A549 (cell line): ENCODE measurements around the gene MOV10L1. TPM values are rescaled to one million over a fixed set of nuclear protein-coding genes. Genes with fewer than 3 reads are reported as not detected.

Source experiments
- ATAC-seq, 2 experiments: fragments of 200-7000 bp in 1 of 2; fragments of >200 bp in 1 of 2; cut with Nextera tagmentation in 1 of 2; cut with Tn5 transposase in 1 of 2; 3 replicates each; pipeline versions ENCODE4 v1.8.0 to v1.9.1; 2018 to 2020; ENCODE audit warnings: mild to moderate bottlenecking in 1 of 2, moderate library complexity in 1 of 2
- CTCF ChIA-PET: fragments of 300-600 bp; sonication (Branson Sonifier 250); formaldehyde crosslinking; extraction: SDS; loops from one replicate; lab custom pipeline; 2021; ENCODE audit warnings: antibody characterized with exemption, inconsistent platforms; lab: Yijun Ruan, JAX
- POLR2A ChIA-PET: fragments of 350-600 bp; formaldehyde crosslinking; extraction: SDS; loops from one replicate; lab custom pipeline; 2021; ENCODE audit warnings: antibody characterized with exemption, inconsistent platforms; lab: Yijun Ruan, JAX
- DNase-seq, 2 experiments: peaks; one replicate each; pipeline versions ENCODE4 v3.0.0 to v3.0.0-alpha.2; 2011 to 2016; ENCODE audit warnings: low read depth in 1 of 2, low spot score in 1 of 2
- FAIRE-seq: peaks from 2 replicates; lab custom pipeline; 2011; peaks lifted over from hg19 to GRCh38; lab: Jason Lieb, UNC
- H3K27ac ChIP-seq, 2 experiments: fragments of >200 bp; sonication (Bioruptor Twin); formaldehyde crosslinking; 3 replicates each; pipeline ENCODE4 v1.5.1; 2016 to 2017
- H3K4me1 ChIP-seq: fragments of >200 bp; sonication (Bioruptor Twin); formaldehyde crosslinking; 3 replicates; pipeline ENCODE4 v1.6.1; 2016
- H3K4me2 ChIP-seq: fragments of >200 bp; sonication (Bioruptor Twin); formaldehyde crosslinking; 3 replicates; pipeline ENCODE4 v1.6.1; 2016
- H3K4me3 ChIP-seq: fragments of >200 bp; sonication (Bioruptor Twin); formaldehyde crosslinking; 3 replicates; pipeline ENCODE4 v1.5.1; 2016
- H3K9me3 ChIP-seq: fragments of >200 bp; sonication (Bioruptor Twin); formaldehyde crosslinking; 3 replicates; pipeline ENCODE4 v1.6.1; 2016
- ATOH8 ChIP-seq: fragments of 250-450 bp; sonication (Bioruptor Pico); IDR thresholded peaks from 2 replicates; pipeline ENCODE4 v1.5.0; 2020; ENCODE audit warnings: low read depth, mild to moderate bottlenecking, moderate library complexity
- CHD2 ChIP-seq: fragments of 150-350 bp; IDR thresholded peaks from 2 replicates; pipeline ENCODE4 v1.6.1; 2014; ENCODE audit warnings: low read length; ENCODE audit not compliant: partially characterized antibody
- CHD4 ChIP-seq: fragments of 200-600 bp; sonication (generic); IDR thresholded peaks from 2 replicates; pipeline ENCODE4 v1.6.1; 2016; ENCODE audit warnings: antibody characterized with exemption, mild to moderate bottlenecking, borderline replicate concordance
- EHF ChIP-seq: fragments of 250-450 bp; sonication (Bioruptor Pico); IDR thresholded peaks from 2 replicates; pipeline ENCODE4 v1.5.0; 2020; ENCODE audit warnings: mild to moderate bottlenecking
- ELK1 ChIP-seq: fragments of 150-350 bp; IDR thresholded peaks from 2 replicates; pipeline ENCODE4 v1.6.1; 2014; ENCODE audit warnings: low read depth, mild to moderate bottlenecking, low read length
- FOSB ChIP-seq: fragments of 250-450 bp; sonication (Bioruptor Pico); IDR thresholded peaks from 2 replicates; pipeline ENCODE4 v1.5.0; 2020; ENCODE audit warnings: mild to moderate bottlenecking, moderate library complexity
- FOSL2 ChIP-seq, 2 experiments: fragments of 450-650 bp in 1 of 2; fragments of >200 bp in 1 of 2; sonication (Bioruptor Twin) in 1 of 2; formaldehyde crosslinking; IDR thresholded peaks; 2 replicates each; pipeline versions ENCODE4 v1.5.0 to v1.6.1; 2016 to 2020; ENCODE audit warnings: mild to moderate bottlenecking in 1 of 2, moderate library complexity in 1 of 2
- FOXS1 ChIP-seq: fragments of 250-450 bp; sonication (Bioruptor Pico); IDR thresholded peaks from 2 replicates; pipeline ENCODE4 v1.5.0; 2020; ENCODE audit warnings: mild to moderate bottlenecking, moderate library complexity
- GATA3 ChIP-seq: IDR thresholded peaks from 2 replicates; pipeline ENCODE4 v1.6.1; 2012; ENCODE audit warnings: borderline replicate concordance
- HDAC2 ChIP-seq: fragments of 200-600 bp; sonication (generic); IDR thresholded peaks from 2 replicates; pipeline ENCODE4 v1.6.1; 2016
- HEYL ChIP-seq: fragments of 250-450 bp; sonication (Bioruptor Pico); IDR thresholded peaks from 2 replicates; pipeline ENCODE4 v1.8.0; 2021; ENCODE audit warnings: mild to moderate bottlenecking, moderate library complexity
- HOXB5 ChIP-seq: fragments of 250-450 bp; sonication (Bioruptor Pico); IDR thresholded peaks from 2 replicates; pipeline ENCODE4 v1.5.0; 2020; ENCODE audit warnings: mild to moderate bottlenecking, moderate library complexity
- JUN ChIP-seq, 2 experiments: fragments of >200 bp; sonication (Bioruptor Twin); formaldehyde crosslinking; IDR thresholded peaks; 2 replicates in 1 of 2; 3 replicates in 1 of 2; pipeline ENCODE4 v1.6.1; 2016 to 2017
- JUNB ChIP-seq: fragments of >200 bp; sonication (Bioruptor Twin); formaldehyde crosslinking; IDR thresholded peaks from 2 replicates; pipeline ENCODE4 v1.6.1; 2016
- KDM1A ChIP-seq: fragments of 200-600 bp; sonication (generic); IDR thresholded peaks from 2 replicates; pipeline ENCODE4 v1.6.1; 2016; ENCODE audit warnings: low read depth, mild to moderate bottlenecking
- MAFK ChIP-seq: fragments of 450-650 bp; IDR thresholded peaks from 2 replicates; pipeline ENCODE4 v1.6.1; 2014; ENCODE audit not compliant: partially characterized antibody
- MYC ChIP-seq: IDR thresholded peaks from 2 replicates; pipeline ENCODE4 v1.6.1; 2012; ENCODE audit warnings: mild to moderate bottlenecking, inconsistent platforms, low read length, improper control_type of control experiment, borderline replicate concordance
- NPAS2 ChIP-seq: fragments of 250-450 bp; sonication (Bioruptor Pico); IDR thresholded peaks from 2 replicates; pipeline ENCODE4 v1.8.0; 2022; ENCODE audit warnings: mild to moderate bottlenecking, moderate library complexity, borderline replicate concordance
- NR3C1 ChIP-seq: fragments of >200 bp; sonication (Bioruptor Twin); formaldehyde crosslinking; IDR thresholded peaks from 3 replicates; pipeline ENCODE4 v1.6.1; 2017
- POLR2A ChIP-seq: IDR thresholded peaks from 2 replicates; pipeline ENCODE4 v1.6.1; 2012; ENCODE audit warnings: mild to moderate bottlenecking, low read length
- POLR2AphosphoS2 ChIP-seq: conservative IDR thresholded peaks from 2 replicates; pipeline ENCODE4 v1.6.1; 2012; ENCODE audit warnings: low read length, improper control_type of control experiment, inconsistent platforms
- RARB ChIP-seq: fragments of 250-450 bp; sonication (Bioruptor Pico); IDR thresholded peaks from 2 replicates; pipeline ENCODE4 v1.8.0; 2021; ENCODE audit warnings: mild to moderate bottlenecking, moderate library complexity
- REST ChIP-seq: fragments of 200-600 bp; sonication (generic); IDR thresholded peaks from 2 replicates; pipeline ENCODE4 v1.6.1; 2016; ENCODE audit warnings: antibody characterized with exemption, mild to moderate bottlenecking, moderate library complexity
- RFX5 ChIP-seq: fragments of 450-650 bp; IDR thresholded peaks from 2 replicates; pipeline ENCODE4 v1.7.1; 2014; ENCODE audit warnings: antibody characterized with exemption, mild to moderate bottlenecking, moderate library complexity
- SMC3 ChIP-seq: fragments of >200 bp; sonication (Bioruptor Twin); formaldehyde crosslinking; IDR thresholded peaks from 3 replicates; pipeline ENCODE4 v1.6.1; 2018; ENCODE audit warnings: inconsistent platforms
- SREBF2 ChIP-seq: fragments of 450-650 bp; IDR thresholded peaks from 2 replicates; pipeline ENCODE4 v1.6.1; 2014; ENCODE audit warnings: mild to moderate bottlenecking, moderate library complexity
- TFCP2L1 ChIP-seq: fragments of 250-450 bp; sonication (Bioruptor Pico); IDR thresholded peaks from 2 replicates; pipeline ENCODE4 v1.5.0; 2021; ENCODE audit warnings: mild to moderate bottlenecking
- USF2 ChIP-seq: fragments of 450-650 bp; IDR thresholded peaks from 2 replicates; pipeline ENCODE4 v1.6.1; 2014; ENCODE audit warnings: antibody characterized with exemption
- WGBS: methylation state at CpG from one replicate; pipeline ENCODE4 v1.1.6; 2017; ENCODE audit errors: missing lambda C conversion rate; 5-methylcytosine and 5-hydroxymethylcytosine counted together
- polyA plus RNA-seq, 4 experiments: library from polyadenylated mRNA; depleted of rRNA in 3 of 4; stranded (reverse); fragments of >200 nt; fragmentation: RNase III in 1 of 4; extraction: RNeasy Plus Mini Kit Qiagen cat#74134 plus additional on column Dnase treatment in 1 of 4; gene quantifications; 2 replicates in 3 of 4; 3 replicates in 1 of 4; pipeline ENCODE4 v1.2.3, GENCODE V29; 2011 to 2017

Gene MOV10L1
- polyA plus RNA-seq, 2 of the 4 experiments (the other 2 are of a cell fraction): 0.04 TPM

- CTCF ChIA-PET: interaction anchor here (0.6 kb wide), 1 partner anchor 109 kb away, joined by 3 read pairs; no protein-coding TSS in a partner anchor
- DNase-seq (no peak), ATAC-seq (no peak), FAIRE-seq (no peak)
- Histone ChIP-seq H3K4me2 (no peak overlapping the region), H3K4me1 (peaks cover 9% of the 10 kb centered on the region; the same call in 2 of the 3 replicates), H3K9me3 (peaks cover 15% of the 10 kb centered on the region; the same call in 2 of the 3 replicates), H3K4me3 (no peak overlapping the region), H3K27ac (no peak overlapping the region)
- POLR2A ChIA-PET: no interaction called here
- TF ChIP-seq TFCP2L1 (CRISPR knock-in tag): no peak
- TF ChIP-seq GATA3: no peak
- TF ChIP-seq KDM1A: no peak
- no peak for TF ChIP-seq RARB (CRISPR knock-in tag)
- TF ChIP-seq HDAC2: no peak
- no peak for TF ChIP-seq POLR2AphosphoS2
- TF ChIP-seq SREBF2: no peak
- no peak for TF ChIP-seq USF2
- no peak for TF ChIP-seq RFX5
- no peak for TF ChIP-seq REST
- no peak for TF ChIP-seq POLR2A
- TF ChIP-seq NPAS2 (CRISPR knock-in tag): no peak
- no peak for TF ChIP-seq ELK1
- TF ChIP-seq CHD2: no peak
- no peak for TF ChIP-seq HEYL (CRISPR knock-in tag)
- no peak for TF ChIP-seq HOXB5
- no peak for TF ChIP-seq FOSL2 (IDR thresholded peaks at IDR 0.05)
- no peak for TF ChIP-seq FOSL2 (CRISPR knock-in tag; IDR thresholded peaks at IDR 0.05)
- TF ChIP-seq JUN (IDR thresholded peaks at IDR 0.05): no peak
- TF ChIP-seq FOSB (CRISPR knock-in tag): no peak
- 43% methylated on average over 4 of the region's 4 CpGs for WGBS
Measured at GRCh38 chr22:50123119-50123518, 33.3 kb downstream of the MOV10L1 start.

GRCh38 chr22:50125029-50125428 is 35.2 kb downstream of the MOV10L1 start:
- H3K27ac ChIP-seq: no peak overlapping the region
- CTCF ChIA-PET: interaction anchor here (1.4 kb wide), 1 partner anchor 24 kb away, joined by 4 read pairs; no protein-coding TSS in a partner anchor
- 18% methylated on average over 4 of the region's 9 CpGs for WGBS

More at GRCh38 chr22:50125029-50125428, 35.2 kb downstream of the MOV10L1 start:
- H3K4me2 ChIP-seq: no peak overlapping the region
- ATAC-seq: no peak
- no peak for TF ChIP-seq NR3C1
- no peak for TF ChIP-seq JUNB
- TF ChIP-seq EHF: no peak
- no peak for TF ChIP-seq FOSB (CRISPR knock-in tag)
- no peak for TF ChIP-seq MAFK
- TF ChIP-seq JUN (IDR thresholded peaks at IDR 0.05): no peak
- no peak for TF ChIP-seq CHD4
- TF ChIP-seq MYC: no peak
- no peak for TF ChIP-seq ATOH8 (CRISPR knock-in tag)
- TF ChIP-seq FOXS1 (CRISPR knock-in tag): no peak
- TF ChIP-seq SMC3: no peak
- peaks cover 15% of the 10 kb centered on the region; the same call in 2 of the 3 replicates for H3K9me3 ChIP-seq
- no peak for FAIRE-seq
- POLR2A ChIA-PET: no interaction called here
- H3K4me3 ChIP-seq: no peak overlapping the region
- no peaks in the 10 kb centered on the region for H3K4me1 ChIP-seq
- DNase-seq: no peak
